ENCODE results near the gene SPN.
A peak's percentile ranks its signal among the peaks of the same experiment; 100 is the strongest.
"Not testable (repeated sequence)": the region's sequence is repeated elsewhere in the genome, so short reads cannot be mapped to it uniquely, and the experiment has no call there.

The SPN gene

DNA sequence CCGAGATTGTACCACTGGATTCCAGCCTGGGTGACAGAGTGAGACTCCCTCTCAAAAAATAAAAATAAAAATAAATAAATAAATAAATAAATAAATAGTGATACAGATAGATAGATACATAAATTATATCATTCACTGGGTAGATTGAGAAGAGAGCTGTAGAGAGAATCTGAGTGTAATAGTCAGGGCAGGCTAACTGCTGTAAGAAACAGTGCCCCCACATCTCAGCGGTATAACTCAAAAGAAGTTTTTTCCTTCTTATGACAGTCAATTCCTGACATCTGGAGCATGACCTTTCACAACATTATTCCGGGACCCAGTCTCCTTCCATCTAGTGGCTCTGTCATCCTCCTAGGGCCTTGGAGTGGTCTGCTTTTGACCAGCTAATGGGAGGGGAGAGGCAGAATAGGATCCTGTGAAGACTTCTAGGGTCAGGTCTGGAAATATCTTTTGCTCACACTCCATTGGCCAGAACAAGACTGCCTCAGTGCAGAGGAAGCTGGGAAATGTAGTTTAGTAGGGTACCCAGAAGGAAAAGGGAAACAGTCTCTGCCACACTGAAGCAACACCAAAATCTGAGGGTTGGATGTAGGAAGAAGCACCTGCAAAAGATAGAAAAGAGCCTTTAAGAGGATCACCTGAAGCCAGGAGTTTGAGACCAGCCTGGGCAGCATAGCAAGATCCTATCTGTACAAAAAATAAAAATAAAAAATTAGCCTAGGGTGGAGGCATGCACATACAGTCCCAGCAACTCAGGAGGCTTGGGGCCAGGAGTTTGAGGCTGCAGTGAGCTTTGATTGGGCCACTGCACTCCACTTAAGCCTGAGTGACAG lies 13.0 kb downstream of the SPN start:
- H3K27ac Mint-ChIP-seq = peak overlapping the region; percentile 29 to 68
- H3K4me1 Mint-ChIP-seq (ENCODE audit: low read depth in 2 of 2) = peaks cover 16 to 20% of the 10 kb centered on the region in 2 donors
- H3K4me3 Mint-ChIP-seq = no peak overlapping the region
- H3K9me3 Mint-ChIP-seq = no peaks in the 10 kb centered on the region
- DNase-seq = no peak
- H3K36me3 Mint-ChIP-seq (ENCODE audit: insufficient read depth) = peaks cover 17% of the 10 kb centered on the region
- peak; percentile 47 for ATAC-seq (replicated peaks)
- no peaks in the 10 kb centered on the region for H3K27me3 Mint-ChIP-seq

- Mint-ChIP-seq H3K36me3 (ENCODE audit: insufficient read depth) (peaks cover 5% of the 10 kb centered on the region), H3K9me3 (no peaks in the 10 kb centered on the region), H3K27me3 (no peaks in the 10 kb centered on the region), H3K27ac (peak overlapping the region; percentile 29 to 68), H3K4me3 (no peak overlapping the region), H3K4me1 (ENCODE audit: low read depth in 2 of 2) (peaks cover 13 to 15% of the 10 kb centered on the region in 2 donors)
- no peak for DNase-seq
- ATAC-seq (replicated peaks) = no peak
These were observed 14.1 kb downstream of the SPN start for GRCh38 chr16:29676989-29677785.

GRCh38 chr16:29678691-29679267 lies 15.7 kb downstream of the SPN start, which contains the start of gene QPRT:
TSS of gene QPRT (plus strand) at chr16:29679180. CDS start at chr16:29679198, 18 bp downstream.
- peak within 1 kb of the TSS; percentile 41 to 72 for H3K27ac Mint-ChIP-seq
- peak within 1 kb of the TSS; percentile 36 to 52 for H3K4me3 Mint-ChIP-seq
- no peaks in the 10 kb centered on the region for H3K27me3 Mint-ChIP-seq
- H3K36me3 Mint-ChIP-seq (ENCODE audit: insufficient read depth) = no peaks in the 10 kb centered on the region
- no peak for DNase-seq
- no peak for ATAC-seq (replicated peaks)
- H3K4me1 Mint-ChIP-seq (ENCODE audit: low read depth in 2 of 2) = peaks cover 11 to 12% of the 10 kb centered on the region in 2 donors
- no peaks in the 10 kb centered on the region for H3K9me3 Mint-ChIP-seq

GRCh38 chr16:29680180-29680598 lies 17.1 kb downstream of the SPN start:
- H3K4me1 Mint-ChIP-seq (ENCODE audit: low read depth in 2 of 2) = peaks cover 11 to 12% of the 10 kb centered on the region in 2 donors
- peak overlapping the region in 1 of 2 donors; percentile 72 for H3K27ac Mint-ChIP-seq
- no peak for DNase-seq
- H3K36me3 Mint-ChIP-seq (ENCODE audit: insufficient read depth) = no peaks in the 10 kb centered on the region
- H3K27me3 Mint-ChIP-seq = no peaks in the 10 kb centered on the region
- no peaks in the 10 kb centered on the region for H3K9me3 Mint-ChIP-seq
- H3K4me3 Mint-ChIP-seq = peak overlapping the region; percentile 36 to 52
- ATAC-seq (replicated peaks) = no peak

GRCh38 chr16:29683543-29684090 lies 20.6 kb downstream of the SPN start:
- Mint-ChIP-seq H3K4me1 (ENCODE audit: low read depth in 2 of 2) (peaks cover 7 to 10% of the 10 kb centered on the region in 2 donors), H3K9me3 (no peaks in the 10 kb centered on the region), H3K27me3 (no peaks in the 10 kb centered on the region), H3K4me3 (no peak overlapping the region), H3K36me3 (ENCODE audit: insufficient read depth) (no peaks in the 10 kb centered on the region), H3K27ac (peak overlapping the region in 1 of 2 donors; percentile 69)
- ATAC-seq (replicated peaks) = no peak
- no peak for DNase-seq

DNA sequence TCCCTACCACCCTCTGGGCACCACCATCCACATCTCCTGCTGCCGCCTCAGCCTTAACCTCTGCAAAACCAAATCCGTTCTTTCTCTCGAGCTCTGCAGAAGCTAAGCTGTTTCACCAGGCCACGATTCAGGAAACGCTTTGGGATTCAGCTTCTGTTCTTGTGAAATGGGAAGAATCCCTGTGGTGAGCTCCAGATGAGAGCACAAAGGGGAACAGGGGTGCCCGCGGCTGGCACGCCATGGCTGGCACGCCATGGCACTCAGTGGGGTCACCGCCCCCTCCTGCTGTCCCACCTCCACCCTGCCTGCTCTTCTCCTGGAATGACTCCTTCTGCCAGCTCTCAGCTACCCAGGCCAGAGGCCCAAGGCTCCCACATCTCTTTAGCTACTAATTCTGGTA lies 21.6 kb downstream of the SPN start:
- Mint-ChIP-seq H3K36me3 (ENCODE audit: insufficient read depth) (no peaks in the 10 kb centered on the region), H3K27ac (no peak overlapping the region), H3K27me3 (no peaks in the 10 kb centered on the region), H3K4me3 (no peak overlapping the region), H3K4me1 (ENCODE audit: low read depth in 2 of 2) (peaks cover under 1 to 4% of the 10 kb centered on the region in 2 donors), H3K9me3 (no peaks in the 10 kb centered on the region)
- DNase-seq (no peak), ATAC-seq (replicated peaks) (no peak)

DNA sequence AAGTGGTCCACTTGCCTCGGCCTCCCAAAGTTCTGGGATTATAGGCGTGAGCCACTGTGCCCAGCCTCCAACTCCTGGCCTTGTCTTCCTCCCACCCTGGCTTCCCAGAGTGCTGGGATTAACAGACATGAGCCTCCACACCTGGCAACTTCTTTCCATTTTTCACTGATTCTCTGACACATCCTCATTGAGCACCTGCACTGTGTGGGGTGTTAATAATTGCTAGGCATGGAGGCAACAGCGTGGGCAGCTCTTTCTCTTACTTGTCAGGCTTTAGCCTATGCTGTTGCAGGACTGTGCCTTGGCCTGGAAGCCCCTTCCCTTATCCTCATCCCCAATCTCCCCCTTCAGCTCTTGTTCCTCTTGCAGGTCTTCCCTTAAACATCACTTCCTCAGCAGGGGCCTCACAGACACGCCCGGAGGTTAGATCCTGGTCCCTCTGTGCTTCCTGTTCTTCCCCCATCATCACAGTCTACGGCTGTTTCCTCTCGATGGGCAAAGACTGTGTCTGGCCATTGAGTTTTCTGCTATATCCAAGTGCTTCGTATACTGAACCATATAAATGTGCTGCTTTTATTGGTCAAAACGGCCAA lies 23.8 kb downstream of the SPN start:
- Mint-ChIP-seq H3K27ac (peak overlapping the region in 1 of 2 donors; percentile 74), H3K4me3 (no peak overlapping the region), H3K9me3 (no peaks in the 10 kb centered on the region), H3K36me3 (ENCODE audit: insufficient read depth) (peaks cover 3% of the 10 kb centered on the region), H3K4me1 (ENCODE audit: low read depth in 2 of 2) (peaks cover 5 to 8% of the 10 kb centered on the region in 2 donors), H3K27me3 (no peaks in the 10 kb centered on the region)
- ATAC-seq (replicated peaks) (no peak), DNase-seq (no peak)

DNA sequence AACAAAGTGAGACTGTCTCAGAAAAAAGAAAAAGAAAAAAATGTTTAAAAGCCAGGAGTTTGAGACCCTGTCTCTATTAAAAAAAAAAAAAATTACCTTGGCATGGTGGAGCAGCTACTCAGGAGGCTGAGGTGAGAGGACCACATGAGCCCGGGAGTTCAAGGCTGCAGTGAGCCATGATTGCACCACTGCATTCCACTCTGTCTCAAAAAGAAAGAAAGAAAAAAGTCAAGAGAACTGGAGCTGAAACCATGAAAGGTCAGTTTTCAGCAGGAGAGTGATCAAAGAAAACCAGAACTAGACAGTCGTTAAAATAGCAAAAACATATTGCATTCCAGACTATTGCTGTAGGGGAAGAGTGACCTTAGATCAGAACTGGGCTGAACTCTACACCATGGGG lies 24.7 kb downstream of the SPN start:
- no peaks in the 10 kb centered on the region for H3K9me3 Mint-ChIP-seq
- H3K27me3 Mint-ChIP-seq = no peaks in the 10 kb centered on the region
- H3K4me3 Mint-ChIP-seq = no peak overlapping the region
- H3K27ac Mint-ChIP-seq = peak overlapping the region; percentile 4 to 74
- peaks cover 9% of the 10 kb centered on the region for H3K36me3 Mint-ChIP-seq (ENCODE audit: insufficient read depth)
- DNase-seq = no peak
- peaks cover 5 to 9% of the 10 kb centered on the region in 2 donors for H3K4me1 Mint-ChIP-seq (ENCODE audit: low read depth in 2 of 2)
- ATAC-seq (replicated peaks) = no peak

- peaks cover 9% of the 10 kb centered on the region for H3K36me3 Mint-ChIP-seq (ENCODE audit: insufficient read depth)
- ATAC-seq (replicated peaks) = no peak
- peak overlapping the region in 1 of 2 donors; percentile 4 for H3K27ac Mint-ChIP-seq
- H3K9me3 Mint-ChIP-seq = no peaks in the 10 kb centered on the region
- H3K4me3 Mint-ChIP-seq = no peak overlapping the region
- no peaks in the 10 kb centered on the region for H3K27me3 Mint-ChIP-seq
- no peak for DNase-seq
- H3K4me1 Mint-ChIP-seq (ENCODE audit: low read depth in 2 of 2) = peaks cover 5 to 9% of the 10 kb centered on the region in 2 donors
These were observed 25.1 kb downstream of the SPN start for GRCh38 chr16:29688172-29688571.

DNA sequence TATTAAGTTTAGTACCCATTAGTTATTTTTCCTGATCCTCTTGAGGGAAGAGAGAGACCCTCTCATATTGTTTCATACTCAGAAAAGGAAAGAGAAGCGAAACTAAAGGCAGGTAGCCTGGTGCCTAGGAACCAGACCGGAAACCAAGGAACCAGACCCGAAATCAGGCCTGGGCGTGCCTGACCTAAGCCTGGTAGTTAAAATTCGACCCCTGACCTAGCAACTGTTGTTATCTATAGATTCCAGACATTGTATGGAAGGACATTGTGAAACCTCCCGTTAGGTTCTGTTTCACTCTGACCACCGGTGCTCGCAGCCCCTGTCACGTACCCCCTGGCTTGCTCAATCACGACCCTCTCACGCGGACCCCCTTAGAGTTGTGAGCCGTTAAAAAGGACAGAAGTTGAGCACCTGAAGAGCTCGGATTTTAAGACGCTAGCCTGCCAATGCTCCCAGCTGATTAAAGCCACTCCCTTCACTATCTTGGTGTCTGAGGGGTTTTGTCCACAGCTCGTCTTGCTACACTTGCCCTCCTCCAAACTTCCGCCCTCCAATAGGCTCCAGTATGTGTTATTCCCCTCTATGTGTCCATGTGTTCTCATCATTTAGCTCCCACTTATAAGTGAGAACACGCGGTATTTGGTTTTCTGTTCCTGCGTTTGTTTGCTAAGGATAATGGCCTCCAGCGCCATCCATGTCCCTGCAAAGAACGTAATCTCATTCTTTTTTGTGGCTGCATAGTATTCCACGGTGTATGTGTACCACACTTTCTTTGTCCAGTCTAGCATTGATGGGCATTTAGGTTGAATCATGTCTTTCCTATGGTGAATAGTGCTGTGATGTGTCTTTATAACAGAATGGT lies 26.7 kb downstream of the SPN start:
- H3K9me3 Mint-ChIP-seq; DNase-seq; ATAC-seq (replicated peaks); H3K27ac Mint-ChIP-seq; H3K4me1 Mint-ChIP-seq (ENCODE audit: low read depth in 2 of 2); H3K36me3 Mint-ChIP-seq (ENCODE audit: insufficient read depth); H3K4me3 Mint-ChIP-seq; H3K27me3 Mint-ChIP-seq: not testable (repeated sequence)

GRCh38 chr16:29692606-29693005 lies 29.6 kb downstream of the SPN start:
- H3K36me3 Mint-ChIP-seq (ENCODE audit: insufficient read depth); H3K4me1 Mint-ChIP-seq (ENCODE audit: low read depth in 2 of 2); H3K9me3 Mint-ChIP-seq; H3K27me3 Mint-ChIP-seq; DNase-seq; H3K27ac Mint-ChIP-seq; H3K4me3 Mint-ChIP-seq; ATAC-seq (replicated peaks): not testable (repeated sequence)

- no peak overlapping the region for H3K27ac Mint-ChIP-seq
- peaks cover 12% of the 10 kb centered on the region for H3K36me3 Mint-ChIP-seq (ENCODE audit: insufficient read depth)
- H3K4me3 Mint-ChIP-seq = no peak overlapping the region
- no peak for ATAC-seq (replicated peaks)
- H3K9me3 Mint-ChIP-seq = no peaks in the 10 kb centered on the region
- no peaks in the 10 kb centered on the region for H3K27me3 Mint-ChIP-seq
- H3K4me1 Mint-ChIP-seq (ENCODE audit: low read depth in 2 of 2) = peaks cover 5 to 9% of the 10 kb centered on the region in 2 donors
- DNase-seq = no peak
These were observed 31.5 kb downstream of the SPN start for GRCh38 chr16:29694384-29695195.
